NCI-H2227 (cell line): ENCODE measurements around the gene ABCB6.
A peak's percentile ranks its signal among the peaks of the same experiment; 100 is the strongest.

ENCODE experiments used
- DNase-seq: peaks from one replicate; lab custom pipeline; 2025; ENCODE audit not compliant: unreplicated experiment; lab: John Stamatoyannopoulos, UW

The ABCB6 gene

DNA sequence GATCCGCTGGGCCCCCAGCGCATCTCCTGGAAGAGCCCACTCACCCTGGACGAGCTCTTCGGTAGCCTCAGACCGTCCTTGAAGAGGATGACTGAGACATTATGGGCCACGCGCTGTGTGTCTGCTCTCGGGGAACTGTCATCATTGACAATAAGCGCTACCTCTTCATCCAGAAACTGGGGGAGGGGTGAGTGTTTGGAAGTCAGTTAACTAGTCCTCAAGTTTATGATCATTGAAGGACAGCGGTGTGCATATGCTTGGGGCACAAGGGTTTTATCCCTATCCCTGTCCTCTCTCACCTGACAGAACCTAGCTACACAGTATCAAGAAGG is 27.1 kb upstream of the ABCB6 start:
- DNase-seq, result no peak

DNA sequence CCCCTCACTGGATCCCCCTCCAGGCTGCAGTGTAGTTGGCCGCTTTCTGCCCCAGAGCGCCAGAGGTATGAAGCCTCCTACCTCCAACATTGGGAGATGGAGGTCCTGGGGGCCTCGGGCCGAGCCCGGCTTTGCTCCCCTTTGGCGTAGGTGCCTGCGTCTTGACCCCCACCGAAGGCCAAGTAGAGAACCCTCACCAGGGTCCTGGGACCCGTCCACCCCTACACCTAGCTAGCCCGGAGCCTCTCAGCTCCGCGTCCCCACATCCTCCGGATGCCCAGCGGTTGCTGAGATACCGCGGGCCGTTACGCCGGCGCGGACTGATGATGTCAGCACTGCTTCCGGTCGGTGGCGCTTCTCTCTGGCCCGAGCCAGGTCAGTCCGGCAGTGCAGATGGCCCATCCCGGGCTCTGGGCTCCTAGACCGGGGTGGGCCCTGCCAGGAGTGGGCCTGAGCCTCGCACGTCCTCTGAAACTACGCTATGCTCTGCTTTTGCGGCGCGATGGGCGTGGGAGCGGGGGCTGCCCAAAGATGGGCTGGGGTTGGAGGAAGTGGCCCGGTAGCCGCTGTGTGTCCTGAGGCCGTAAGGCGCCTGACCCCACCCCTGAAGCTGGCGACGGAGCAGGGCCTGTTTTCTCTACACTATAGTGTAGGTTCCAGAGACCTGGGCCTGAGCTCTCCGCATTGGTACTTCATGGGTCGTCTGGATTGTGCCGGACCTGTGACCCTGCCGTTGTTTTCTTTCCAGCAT is 26.6 kb upstream of the ABCB6 start, which contains the start of the genes GLB1L and STK16:
Gene GLB1L, minus strand, starts transcription at position 297 of the 751 bp plus-strand sequence. CDS start 1,871 bp downstream, outside the sequence.
Gene STK16, plus strand, starts transcription at position 332 of the 751 bp plus-strand sequence. CDS start 521 bp downstream, outside the sequence.
- DNase-seq, result peak; percentile 97

DNA sequence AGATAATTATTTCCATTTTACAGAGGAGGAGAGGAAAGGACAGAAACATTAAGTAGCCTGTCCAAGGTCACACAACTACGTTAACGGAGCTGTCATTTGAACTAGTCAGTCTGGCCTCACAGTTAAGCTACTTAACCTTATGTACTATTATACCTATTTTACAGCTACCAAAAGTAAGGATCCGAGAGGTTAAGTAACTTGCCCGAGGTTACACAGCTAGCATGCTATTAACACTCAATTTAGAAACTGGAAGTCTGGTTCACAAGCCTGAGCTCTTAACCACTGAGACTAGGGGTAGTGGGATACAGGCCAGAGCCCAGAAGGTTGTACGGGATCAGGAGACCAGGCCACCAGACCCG is 26.0 kb upstream of the ABCB6 start:
- DNase-seq, result no peak

DNA sequence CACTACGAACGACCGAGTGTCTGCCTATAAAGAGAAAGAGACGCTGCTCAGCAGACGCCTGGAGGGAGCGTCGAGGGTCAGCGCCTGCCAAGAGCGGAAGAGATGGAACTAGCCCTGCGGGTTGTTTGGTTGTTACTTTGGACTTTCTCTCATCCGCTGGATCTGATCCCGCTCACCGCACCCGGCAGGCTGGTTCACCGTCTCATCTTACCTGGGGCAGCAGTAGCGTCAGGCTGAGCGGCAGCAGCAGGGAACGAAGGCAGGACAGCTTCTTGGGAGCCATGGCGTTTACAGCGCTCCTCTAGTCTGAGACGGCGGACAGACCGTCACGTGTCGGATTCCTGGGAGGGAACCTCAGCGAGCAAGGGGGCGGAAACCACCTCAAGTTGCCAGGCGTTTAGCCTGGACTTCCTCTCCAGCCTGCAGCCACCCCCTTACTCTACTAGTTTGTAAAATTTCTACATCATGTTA is 24.6 kb upstream of the ABCB6 start:
- no peak for DNase-seq

DNA sequence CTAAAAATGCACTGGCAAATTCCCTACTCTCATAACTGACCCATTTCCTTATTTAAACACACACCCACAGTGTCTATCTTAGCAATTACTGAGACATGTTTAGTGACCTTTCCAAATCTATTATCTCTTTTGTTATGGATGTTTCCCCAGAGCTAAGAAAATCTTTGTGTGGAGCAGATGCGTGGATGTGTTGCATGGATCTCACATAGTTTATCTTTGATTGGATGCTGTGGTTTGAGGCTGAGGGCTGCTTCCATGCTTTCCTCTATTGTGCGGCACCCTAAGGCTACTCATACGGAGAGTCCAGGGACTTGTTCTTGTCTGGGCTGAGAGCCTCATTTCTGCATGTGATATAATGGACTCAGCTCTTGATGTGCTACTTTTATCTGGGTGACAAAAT is 15.6 kb upstream of the ABCB6 start:
- no peak for DNase-seq

DNA sequence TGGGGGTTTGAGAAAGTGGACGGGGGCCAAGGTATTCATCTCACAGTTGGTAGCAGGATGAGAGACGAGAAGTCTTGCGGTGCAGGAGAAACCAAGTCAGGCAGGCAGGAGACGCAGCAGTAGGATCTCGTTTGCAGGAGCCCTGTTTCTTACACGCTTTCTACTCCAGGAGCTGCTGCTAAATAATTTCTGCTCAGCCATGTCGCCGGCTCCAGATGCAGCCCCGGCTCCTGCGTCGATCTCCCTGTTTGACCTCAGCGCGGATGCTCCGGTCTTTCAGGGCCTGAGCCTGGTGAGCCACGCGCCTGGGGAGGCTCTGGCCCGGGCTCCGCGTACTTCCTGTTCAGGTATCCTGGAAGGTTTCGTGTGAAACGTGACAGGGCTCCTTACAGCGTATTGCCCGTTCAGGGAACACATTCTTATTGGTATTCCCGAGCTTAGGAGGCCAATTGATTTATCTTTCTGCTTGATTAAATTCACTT is 11.3 kb upstream of the ABCB6 start:
- DNase-seq, result peak; percentile 37

DNA sequence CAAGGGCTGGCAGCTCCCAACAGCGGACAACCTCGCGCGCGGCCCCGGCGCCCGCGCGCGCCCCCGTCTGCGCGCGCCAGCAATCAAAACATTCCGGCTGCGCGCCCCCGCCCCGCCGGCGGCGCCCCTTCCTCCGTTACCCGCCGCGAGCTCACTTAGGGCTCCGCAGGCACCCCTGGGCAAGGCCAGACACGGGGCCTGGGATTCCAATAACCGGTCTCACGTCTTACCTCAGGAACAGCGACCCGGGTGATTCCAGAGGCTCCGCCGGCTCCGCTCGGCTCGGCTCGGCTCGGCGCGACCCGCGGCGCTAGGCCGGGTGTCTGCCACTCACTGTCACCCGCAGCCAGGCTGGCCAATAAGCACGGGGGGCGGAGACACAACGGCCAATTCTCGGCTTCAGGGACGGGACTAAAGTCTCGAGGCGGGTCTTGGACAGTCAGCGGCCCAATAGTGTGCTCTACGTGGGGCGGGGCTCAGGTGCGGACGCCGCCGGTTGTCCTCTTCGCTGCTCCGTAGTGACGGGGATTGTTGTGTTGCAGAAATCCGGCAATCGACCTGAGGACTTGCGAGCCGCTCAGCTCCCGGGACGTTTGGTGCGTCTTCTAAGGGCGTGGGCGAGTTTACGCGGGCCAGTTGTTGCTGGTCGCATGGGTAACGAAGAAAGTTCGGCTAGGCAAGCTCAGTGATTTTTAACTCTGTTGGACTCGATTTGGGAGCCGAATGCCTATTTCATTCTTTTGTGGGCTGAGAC is 10.7 kb upstream of the ABCB6 start, which contains the start of the genes ANKZF1 and ATG9A:
Gene ANKZF1, plus strand, starts transcription at position 502 of the 754 bp plus-strand sequence. CDS start 452 bp downstream, outside the sequence.
Gene ATG9A, minus strand, starts transcription at position 332 of the 754 bp plus-strand sequence. CDS start 1,612 bp downstream, outside the sequence.
- peak; percentile 99 for DNase-seq

DNA sequence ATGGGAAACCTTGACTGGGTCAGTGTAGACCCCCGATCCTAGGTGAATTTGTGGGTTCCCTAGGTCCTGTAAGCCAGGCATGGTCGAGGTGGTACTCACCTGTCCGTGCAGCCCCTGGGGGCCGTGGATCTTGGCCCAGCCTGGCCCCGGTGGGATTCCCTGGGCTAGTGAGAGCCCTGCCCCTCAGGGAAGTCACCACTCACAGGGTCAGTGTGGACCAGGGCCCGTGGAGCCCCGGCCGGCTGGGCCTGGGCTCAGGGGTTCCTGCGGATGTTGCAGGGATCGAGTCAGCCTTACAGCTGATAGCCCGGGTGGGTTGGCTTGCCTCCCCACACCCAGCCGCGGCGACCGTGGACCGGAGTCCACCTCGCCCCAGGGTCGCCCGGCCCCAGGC is 10.2 kb upstream of the ABCB6 start:
- no peak for DNase-seq

DNA sequence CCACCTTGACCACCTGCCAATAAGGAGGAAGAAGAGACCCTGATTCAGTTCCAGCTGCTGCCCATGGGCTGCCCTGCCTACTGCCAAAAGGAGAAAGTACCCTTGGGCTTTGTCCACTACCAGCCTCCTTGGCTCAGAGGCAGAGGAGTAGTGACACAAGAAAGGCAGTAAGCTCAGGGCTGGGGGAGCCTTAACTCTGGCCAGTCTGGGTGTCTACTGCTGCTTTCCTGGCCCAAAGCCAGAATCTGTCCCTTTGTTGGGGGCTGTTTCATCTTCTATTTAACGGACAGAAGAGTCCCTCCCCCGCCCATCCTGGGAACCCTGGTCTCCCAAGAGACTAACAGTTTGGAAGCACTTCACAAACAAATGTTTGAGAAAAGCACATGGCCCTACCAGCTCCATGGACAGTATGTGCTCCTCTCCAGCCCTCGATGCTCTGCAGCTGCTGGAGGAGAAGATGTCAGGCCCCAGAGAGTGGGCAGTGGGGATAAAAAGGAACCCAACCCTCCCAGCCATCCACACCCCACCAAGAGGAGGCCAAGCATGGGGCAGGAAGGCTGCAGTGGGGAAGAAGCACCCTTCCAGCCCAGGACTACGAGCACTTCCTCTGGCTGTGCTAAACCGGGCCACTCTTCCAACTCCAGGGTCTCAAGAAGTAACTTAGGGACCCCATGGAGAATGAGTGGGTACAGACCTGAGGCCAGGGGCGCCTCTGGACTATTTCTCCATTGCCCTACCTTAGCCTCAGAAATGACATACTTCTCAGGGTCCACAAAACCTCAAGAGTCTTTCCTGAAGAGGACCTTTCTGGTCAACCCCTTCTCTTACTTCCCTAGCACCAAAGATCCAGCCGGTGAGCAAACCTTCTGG is 9.5 kb upstream of the ABCB6 start:
- no peak for DNase-seq

DNA sequence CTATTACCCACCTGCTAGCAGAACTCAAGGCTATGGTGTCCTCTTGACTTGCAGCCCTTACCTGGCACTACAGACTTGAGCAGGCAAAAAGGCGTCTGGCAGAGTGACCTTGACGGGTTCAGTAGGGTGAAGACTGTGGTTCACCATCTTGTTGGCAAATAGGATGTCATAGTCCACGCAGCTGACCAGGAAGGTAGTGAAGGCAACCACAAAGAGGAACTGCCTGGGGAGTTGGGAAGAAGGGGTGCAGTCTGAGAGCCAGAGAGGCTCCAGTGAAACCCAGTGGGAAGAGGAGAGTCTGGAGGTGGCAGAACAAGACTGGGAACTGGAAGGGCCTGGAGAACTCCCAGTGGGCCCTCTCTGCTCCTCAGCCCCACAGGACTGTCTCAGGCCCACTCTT is 6.6 kb upstream of the ABCB6 start:
- no peak for DNase-seq

DNA sequence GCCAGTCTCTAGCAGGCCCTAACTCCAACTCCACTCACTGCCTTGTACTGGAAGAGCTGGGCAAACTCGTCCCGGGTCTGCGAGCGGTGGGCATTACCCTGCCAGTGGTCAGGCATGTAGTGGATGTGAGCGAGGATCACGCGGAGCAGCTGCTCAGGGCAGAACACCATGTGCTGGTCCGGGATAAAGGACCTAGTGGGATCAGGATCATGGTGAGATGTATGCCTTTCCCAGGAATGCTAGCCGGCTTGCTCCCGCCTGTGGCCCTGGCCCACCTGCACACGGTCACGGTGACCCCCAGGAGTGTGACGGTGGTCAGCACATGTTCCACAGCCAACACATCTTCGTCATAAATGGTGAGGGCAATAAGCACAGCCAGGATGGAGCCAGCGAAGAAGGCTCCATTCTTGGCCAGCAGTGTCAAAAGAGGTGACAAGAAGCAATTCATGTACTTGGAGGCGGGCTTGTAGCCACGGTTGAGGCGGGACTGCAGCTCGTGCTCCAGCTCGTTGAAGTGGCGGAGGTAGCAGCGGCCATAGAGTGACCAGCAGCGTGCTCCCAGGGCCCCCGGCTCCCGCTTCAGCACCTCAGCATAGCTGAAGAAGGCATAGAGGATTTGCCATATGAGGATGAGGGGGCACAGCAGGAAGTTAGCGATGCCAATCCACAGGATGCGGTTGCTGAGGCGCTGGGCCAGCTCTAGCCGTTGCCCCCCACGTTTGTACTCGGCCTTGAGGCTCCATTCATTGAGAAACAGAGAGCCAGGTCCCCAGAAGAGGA is 5.3 kb upstream of the ABCB6 start:
- DNase-seq, result no peak

DNA sequence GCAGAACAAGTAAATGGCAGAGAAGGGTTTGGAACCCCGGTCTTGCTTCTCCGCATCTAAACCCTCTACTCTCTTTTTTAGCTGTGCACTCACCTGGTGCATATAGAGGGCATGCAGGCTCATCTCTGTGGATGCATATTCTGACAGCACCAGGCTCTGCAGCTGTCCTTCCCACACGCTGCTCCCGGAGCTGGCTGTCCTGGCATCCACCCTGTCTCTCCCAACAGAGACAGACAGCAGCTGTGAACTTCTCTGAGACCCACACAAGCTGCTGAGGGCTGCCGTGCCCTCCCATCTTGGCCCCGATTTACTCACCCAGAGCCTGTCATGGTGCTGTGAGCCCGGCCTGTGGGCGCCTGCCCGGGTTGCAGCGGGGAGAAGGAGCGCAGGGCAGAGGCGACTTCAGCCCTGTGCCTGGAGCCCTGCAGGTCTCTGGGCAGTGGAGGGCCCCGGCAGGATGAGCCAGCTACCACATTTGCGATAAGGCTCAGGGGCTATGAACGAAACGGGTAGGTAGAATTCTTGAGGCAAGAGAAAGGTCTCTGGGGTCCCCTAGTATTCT is 3.3 kb upstream of the ABCB6 start:
- no peak for DNase-seq

DNA sequence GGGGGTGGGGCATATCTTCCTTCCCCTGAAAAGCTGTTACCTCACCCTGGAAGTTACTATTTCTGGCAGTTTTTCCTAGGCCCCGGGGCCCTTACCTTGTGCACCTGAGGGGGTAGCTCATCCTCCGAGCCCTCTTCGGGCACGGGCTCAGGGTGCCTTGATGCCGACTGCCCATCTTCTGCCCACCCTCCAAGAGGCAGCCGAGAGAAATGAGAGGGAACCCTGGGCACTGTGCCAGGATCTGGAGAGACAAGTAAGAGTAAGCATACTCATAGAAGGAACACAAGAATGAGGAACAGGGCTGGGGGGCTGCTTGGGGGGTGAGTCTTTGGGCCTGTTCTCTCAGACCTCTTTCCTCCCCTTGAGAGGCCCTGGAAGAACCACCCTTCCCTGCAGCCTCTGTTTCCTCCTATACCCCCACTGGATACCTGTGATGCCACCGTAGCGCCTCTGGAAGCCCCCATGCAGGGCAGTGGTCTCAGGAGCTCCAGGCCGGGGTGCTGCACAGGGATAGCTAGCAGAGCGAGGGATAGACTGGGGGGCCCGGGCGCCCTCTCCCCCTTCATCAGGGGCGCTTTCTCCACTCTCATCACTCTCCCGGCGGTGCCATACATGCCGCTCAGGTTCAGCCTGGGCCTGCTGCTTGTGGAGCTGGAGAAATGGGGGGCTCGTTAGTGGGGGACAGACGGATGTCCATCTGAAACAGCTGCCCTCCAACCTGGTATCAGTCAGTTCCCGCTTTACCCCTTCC is 2.1 kb upstream of the ABCB6 start:
- no peak for DNase-seq

DNA sequence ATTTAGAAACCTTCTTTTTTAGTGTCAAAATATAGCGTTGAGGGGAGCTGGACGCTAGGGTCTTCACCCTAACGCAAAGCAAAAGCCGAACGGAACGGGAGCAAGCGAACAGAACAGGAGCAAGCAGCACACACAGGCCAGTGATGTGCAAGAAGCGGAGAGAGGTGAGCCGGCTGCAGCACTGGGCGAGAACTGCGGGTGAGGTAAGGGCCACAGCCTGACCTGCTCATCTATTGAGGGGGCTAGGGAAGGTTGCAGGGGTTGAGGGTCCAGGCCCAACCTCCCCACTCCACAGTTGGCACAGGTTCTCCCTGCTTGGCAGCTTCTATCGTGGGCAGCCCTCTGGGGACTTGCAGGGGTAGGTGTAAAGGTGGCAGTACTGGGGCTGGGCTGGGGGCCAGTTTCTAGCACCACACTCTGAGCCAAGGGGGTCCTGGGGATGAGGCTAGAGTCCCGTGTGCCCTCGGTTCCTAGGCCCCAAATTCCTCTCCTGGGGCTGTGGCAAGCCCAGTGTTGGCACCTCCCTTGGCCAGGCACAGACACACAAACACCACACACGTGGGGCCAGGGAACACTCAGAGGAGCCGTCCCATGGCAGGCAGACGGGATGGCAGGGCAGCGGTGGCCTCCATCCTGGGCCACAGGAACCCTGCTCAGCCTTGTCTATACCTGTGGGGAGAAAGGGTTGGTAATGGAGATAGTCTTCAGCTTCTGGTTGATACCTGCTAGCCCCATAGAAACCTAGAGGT is 1.2 kb upstream of the ABCB6 start:
- DNase-seq, result no peak

DNA sequence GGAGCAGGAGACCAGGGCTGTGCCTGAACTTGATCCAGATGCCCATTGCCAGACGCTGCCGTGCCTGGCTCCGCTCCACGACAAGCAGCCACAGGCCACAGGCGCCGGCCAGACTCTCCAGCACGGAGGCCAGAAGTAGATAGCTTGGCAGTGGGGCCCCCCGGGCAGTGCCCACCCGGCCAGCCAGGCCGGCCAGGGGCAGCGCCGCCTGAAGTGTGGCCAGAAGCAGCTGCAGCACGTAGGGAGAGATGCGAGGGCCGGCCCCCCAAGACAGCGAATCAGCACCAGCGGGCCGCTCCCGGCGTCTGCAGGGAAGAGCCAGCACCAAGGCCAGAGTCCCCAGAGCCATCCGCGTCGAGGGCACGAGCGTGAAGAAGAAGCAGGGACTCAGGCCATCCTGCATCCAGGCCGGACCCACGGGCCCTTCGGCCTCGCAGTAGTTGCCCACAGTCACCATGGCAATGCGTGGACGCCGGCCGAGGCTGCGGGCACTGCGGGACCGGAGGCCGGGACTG is 484 bp downstream of the ABCB6 start:
- peak; percentile 77 for DNase-seq

DNA sequence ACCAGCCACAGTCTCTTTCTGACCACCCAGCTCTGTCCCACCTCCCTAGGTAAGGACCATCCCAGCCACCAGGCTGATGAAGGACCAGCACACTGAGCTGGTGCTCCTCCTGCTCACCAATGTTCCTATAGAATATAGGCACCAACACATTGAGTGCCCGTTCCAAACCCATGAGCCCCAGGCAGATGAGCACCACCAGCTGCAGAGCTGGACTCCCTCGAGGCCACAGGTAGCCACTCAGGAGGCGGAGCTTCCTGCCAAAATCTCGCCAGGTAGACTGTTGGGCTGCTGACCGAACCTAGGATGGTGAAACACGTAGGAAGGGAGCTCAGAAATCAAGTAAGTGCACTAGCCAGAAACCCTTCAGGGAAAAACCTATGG is 2.2 kb downstream of the ABCB6 start:
- no peak for DNase-seq

DNA sequence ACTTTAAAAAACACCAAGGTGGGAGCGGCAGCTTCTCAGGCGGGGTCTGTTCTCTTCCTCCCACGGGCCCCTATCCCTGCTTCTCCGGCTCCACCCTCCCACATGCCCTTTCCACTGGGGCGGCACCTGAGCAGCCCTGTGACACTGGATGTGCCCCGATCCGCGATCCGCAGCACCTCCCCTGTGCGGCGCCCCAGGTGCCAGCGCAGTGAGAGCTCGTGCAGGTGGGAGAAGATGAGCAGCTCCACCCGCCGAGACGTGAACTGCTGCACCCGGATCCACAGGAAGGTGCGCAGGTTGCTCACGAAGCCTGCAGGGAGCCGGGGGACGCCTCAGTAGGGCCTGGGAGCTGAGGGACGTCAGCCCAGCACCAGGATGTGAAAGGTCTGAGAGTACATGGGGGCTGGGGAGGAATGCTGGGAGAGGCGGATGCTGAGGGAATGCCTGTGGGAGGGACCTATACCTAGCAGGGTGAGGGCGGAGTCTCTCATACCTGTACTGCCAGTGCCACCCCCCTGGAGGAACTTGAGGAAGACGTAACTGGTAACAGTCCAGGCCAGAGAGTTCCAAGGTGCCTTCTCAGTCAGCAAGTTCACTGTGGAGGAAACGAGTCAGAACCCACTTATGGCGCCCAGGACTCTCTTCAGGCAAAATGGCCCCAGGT is 2.8 kb downstream of the ABCB6 start:
- no peak for DNase-seq

DNA sequence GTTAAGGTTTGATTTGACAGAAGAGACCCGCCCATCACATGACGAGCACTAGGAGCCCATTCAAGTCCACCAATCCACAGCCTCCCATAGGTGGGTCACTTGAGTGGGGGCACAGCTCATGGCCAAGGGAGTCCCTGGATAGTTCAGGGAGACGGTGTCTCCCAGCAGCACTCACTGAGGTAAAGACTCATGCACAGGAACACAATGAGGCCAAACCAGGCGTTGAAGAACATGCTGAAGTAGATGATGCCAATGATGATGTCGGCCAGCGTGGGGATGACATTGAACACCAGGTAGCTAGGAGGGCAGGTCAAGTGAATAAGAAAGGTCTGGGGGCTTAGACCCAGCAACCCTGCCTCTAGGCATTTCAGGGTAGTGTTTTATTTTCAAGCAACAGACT is 4.0 kb downstream of the ABCB6 start:
- no peak for DNase-seq
